A172 (cell line): ENCODE measurements around the gene GOLGA7B. TPM values are rescaled to one million over a fixed set of nuclear protein-coding genes. Genes with fewer than 3 reads are reported as not detected.

Experiments
- DNase-seq: peaks from one replicate; pipeline ENCODE4 v3.0.0-alpha.2; 2015; ENCODE audit warnings: low spot score
- total RNA-seq: library from RNA; depleted of rRNA; stranded (reverse); fragments of >200 nt; shearing (Covaris generic); gene quantifications from 2 replicates; pipeline ENCODE4 v1.2.3, GENCODE V29; 2014

GOLGA7B gene
- total RNA-seq, 1 experiment from 2014 or later, result 1.9 TPM

DNA sequence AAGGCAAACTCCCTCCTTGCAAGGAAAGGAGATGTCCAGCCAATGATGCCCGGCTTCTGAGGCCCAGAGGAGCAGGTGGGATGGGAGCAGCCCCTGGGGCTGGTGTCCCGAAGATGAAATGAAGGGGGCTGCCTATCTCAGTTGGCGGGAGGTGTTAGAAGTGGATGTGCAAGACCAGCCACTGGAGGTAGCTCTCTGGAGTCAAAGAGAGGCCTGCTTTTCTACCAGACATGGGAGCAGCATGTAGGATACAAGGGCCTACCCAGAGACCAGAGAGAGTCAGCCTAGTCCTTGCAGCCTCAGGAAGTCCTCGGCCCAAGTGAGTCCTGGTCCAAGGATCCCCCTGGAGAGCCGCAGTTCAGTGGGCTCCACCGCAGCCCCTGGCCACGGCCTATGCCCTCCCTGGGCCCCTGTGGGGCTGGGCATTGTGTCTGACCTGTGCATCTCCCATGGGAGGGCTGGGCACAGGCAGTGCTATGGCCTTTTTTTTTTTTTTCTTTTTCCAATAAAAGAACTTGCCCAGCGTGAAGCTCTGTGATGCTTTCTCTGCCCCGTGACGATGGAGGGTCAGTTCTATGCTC lies 17.7 kb downstream of the GOLGA7B start:
- no peak for DNase-seq

DNA sequence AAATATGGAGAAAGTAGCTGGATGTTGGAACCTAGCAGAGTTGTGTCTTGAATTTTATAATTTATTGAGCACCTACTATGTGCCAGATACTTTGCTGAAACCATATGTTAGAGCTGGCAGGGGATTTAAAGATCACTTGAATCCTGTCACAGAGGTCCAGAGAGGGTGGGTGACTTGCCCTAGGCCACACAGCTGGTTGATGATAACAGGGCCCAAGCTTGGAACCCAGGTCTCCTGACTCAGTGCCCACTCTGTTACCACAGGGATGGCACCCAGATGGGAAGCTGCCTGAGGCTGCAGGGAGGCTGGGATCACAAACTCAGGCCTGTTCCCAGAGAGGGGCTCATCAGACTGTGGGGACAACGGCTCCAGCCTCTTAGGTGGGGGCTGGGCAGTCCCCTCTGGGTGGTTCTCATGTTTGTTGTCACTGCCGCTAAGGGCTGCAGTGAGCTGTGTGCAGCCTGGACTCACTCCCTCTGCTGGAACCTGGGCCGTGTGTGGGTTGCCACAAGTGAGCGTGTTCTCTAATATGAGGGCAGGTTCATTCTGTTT lies 18.6 kb downstream of the GOLGA7B start:
- no peak for DNase-seq

DNA sequence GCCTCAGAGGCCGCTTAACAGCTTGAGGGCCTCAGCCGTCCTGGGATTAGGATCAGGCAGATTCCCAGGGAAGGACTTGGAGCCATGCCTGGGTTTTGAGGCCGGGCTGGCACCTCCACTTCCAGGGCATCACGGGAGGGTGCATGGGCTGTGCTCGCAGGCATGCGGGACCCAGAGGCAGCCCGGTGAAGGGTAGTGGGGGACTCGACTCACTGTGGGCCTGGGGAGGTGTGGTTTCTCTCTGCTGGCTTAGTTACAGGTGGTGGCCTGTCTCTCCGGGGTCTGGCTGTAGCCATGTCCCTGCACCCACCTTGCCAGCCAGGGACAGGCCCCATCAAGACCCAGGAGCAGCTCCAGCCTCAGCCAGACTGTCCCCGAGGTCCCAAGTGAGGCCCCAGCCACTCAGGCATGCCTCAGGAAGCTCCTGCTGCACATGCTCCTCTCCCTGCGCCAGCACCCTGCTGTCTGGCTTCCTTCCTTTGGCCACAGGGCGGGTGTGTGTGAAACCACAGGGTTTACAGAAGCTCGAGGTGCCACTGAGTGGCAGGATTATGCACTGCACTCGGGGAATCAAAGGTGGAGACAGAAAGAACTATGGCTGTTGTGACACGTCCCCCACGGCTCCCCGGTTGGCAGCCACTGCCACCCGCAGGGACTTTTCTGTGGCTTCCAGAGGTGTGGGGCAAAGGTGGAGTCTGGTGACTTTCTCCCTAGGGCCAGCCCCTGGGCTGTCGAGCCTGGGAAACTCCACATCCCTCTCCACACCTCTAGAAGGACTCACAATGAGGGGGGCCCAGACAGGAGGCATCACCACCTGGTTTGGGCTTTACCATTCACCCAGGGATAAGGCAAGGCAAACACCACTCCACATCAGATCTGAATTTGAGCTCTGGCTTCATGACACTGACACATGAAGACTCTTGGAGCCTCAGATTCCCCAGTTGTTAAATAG lies 19.7 kb downstream of the GOLGA7B start:
- DNase-seq, result peak; percentile 93

DNA sequence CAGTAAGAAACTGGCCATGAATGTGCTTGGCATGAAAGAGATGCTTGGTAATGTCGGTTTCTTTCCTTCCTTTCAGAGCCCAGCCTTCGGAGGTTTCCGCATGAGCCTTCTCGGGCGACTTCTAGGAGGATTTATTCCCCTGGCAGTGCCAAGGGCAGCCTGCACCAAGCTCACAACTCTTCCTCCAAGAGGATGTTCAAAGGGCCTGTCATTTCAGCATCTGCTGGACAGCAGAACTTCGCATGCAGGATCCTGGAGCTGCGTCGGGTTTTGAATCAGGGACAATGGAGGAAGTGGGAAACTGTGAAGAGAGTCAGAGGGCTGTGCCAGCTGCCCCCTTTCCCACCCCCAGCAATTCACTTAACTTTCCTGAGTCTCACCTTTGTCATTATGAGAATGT lies 21.3 kb downstream of the GOLGA7B start:
- no peak for DNase-seq

DNA sequence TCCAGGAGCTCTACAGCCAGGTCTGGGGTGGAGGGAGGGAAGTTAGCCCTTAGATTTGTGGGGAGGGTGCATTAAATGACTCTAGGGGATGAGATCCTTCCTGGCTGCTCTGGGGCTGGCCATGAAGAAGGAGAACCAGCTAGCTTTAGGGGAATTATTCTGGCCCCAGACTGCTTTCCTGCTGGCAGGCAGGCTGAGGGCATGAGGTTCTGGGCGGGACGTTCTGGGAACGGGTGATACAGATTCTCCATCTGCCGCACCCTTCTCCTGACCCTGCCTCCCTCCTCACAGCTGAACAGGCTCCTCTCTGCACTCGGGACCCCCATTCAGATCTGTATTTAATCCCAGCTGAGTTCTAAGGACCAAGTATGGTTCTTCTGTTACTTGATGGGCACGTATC lies 23.9 kb downstream of the GOLGA7B start:
- no peak for DNase-seq

DNA sequence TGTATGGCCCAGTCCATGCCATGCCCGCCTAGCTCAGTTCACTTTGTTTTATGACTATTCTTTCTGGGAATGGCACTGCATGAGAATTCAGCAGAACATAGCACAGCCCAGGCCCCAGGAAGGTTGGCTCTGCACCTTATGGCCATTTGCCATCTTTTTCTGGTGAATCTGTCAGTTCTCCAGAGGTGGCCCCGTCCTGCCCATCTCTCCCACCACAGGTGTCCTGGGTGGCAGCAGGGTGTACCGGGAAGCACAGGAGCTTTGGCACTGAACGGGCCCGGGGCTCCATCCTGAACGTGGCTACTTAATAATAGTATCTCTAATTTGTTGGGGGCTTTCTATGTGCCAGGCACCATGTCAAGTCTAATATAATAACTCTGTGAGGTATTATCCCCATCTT lies 24.7 kb downstream of the GOLGA7B start:
- no peak for DNase-seq

DNA sequence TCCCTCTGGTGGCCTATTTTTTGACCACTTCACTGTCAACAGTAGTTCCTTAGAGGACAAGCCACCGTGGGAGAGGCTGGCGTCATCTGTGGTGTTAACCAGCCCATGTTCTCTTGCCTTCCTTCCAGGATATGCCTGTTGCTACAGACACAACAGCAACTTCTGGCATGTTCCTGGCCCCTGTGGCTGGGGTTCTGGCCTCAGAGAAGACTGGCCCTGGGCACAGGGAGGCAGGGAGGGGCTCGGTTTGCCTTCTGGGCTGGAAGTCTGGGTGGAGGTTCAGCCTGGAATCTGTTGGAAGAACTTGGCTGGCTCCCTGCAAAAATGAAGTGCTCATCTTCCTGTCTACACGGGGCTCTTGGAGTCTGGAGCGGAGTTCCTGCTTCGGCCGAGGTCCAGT lies 25.7 kb downstream of the GOLGA7B start:
- DNase-seq, result no peak

DNA sequence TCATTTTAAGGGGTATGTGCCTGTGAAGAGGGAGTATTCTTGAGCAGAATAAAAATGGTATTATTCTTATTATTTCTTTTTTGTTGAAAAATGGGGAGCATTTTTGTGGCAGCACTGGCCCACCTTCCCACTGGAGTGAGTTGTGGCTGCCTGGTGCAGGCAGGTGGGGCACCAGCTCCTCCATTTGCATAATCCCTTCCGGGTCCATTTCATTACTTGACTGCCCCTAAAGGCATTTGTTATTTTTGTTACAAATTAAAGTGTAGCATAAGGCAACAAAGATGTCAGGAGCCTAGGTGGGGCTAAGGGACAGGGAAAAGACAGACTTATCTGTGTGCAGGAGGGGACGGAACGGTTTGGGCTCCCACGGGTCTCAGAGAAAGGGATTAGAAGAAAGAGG lies 26.8 kb downstream of the GOLGA7B start:
- DNase-seq, result no peak

DNA sequence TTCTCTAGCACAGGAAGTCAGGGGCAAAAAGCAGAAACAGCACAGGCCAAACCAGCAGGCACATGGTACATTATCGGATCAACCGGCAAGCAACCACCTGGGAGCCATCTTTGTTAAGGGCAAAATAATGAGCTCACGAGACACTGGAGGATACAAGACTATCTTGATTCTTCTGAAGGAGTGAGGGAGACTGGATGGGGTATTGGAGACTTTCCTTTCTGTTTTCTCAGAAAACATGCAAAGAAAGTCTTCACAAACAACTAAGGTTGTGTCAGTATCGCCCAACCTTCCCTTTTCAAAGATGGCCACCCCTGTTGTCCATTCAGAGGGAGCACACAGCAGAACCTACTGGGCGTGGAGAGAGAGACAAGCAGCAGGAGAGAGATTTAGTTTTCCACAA lies 29.6 kb downstream of the GOLGA7B start:
- no peak for DNase-seq

DNA sequence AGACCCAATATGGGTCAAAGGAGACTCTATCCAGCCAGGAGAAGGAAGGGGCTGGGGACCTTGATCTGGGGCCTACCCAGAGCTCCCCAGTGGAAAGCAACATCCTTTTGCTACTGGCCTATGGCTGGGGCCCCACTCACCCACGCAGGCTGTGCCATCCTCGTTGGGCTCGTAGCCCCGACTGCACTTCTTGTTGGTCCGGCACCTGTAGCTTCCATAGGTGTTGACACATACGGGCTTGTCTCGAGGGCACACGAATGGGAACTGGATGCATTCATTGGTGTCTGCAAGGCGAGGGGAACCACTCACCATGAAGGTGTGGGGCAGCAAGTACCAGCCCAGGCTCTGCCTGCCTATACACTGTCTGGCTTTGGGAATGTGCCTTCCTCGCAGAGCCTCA lies 30.5 kb downstream of the GOLGA7B start:
- DNase-seq, result no peak

DNA sequence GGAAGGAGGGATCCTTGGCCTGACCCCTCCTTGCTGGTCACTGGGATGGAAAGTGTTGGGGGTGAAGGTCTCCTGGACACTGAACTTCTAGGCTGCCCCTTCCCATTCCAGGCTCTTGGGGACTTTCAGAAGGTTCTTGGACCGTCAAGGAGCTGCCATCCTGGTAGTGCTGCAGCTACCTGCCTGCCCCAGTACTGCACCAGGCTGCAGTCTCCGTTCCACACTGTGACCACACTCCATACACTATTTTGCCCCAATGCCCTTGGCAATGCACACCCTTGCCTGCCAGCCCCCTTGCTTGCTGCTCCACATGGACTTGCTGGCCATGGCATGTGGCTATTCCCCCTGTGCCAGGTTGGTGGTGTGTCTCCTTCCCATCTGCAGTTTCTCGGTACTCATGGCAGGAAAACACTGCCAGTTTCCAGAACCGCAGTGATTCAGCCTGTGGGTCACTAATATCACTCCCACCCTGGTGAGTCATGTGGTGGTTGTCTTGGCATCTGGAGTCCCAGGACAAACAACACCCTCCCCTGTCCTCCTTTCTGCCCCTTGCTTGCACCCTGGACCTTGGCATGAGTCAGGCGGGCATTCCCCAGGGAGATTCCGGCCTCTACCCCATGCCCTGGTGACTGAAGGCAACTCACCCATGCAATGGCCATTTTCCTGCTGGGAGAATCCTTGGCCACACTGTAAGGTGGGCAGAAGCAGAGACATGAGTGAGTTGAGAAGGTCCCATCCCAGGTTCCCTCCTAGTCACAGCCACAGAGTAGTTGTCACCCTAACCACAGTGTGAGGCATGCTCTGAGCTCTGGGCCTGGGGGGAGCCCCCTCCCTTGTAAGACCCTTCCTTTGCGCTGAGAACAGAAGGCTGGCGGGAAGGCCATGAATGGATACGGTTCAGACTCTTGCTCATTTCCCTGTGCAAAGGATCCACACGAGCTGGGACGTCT lies 32.8 kb downstream of the GOLGA7B start:
- peak; percentile 100 for DNase-seq

DNA sequence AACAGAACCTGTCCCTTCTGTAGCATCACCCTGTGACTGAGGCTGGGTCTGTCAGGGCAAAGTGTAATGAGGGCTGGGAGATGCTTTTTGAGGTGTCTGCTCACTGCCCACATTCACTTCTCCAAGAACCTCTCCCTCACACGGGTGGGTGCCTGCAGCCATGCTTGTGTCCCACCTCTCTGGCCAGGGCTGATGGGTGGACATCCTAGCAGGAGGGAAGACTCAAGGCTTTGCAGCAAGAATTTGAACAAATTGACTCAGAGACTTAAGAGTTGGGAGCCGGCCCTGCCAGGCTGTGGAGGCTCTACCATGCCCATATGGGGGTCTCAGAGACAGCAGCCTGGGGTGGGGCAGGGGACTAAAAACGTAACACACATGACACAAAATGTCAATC lies 33.4 kb downstream of the GOLGA7B start:
- DNase-seq, result no peak

DNA sequence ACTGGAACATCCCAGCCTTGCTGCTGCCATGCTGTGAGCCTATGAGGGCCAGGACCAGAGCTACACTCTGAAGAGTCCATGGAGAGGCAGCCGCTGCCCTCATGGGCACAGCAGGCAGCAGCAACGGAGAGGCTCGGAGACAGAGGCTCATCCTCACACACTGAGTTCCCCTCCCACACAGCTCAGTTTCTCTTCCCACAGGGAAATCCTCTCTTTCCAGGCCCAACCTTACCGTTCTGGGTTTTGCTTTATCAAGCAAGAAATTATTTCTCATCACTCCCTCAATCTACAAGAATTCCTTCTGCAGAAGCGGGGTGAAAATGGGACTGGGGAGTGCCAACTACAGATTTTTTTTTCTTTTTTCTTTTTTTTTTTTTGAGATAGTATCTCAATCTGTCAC lies 36.6 kb downstream of the GOLGA7B start:
- no peak for DNase-seq

DNA sequence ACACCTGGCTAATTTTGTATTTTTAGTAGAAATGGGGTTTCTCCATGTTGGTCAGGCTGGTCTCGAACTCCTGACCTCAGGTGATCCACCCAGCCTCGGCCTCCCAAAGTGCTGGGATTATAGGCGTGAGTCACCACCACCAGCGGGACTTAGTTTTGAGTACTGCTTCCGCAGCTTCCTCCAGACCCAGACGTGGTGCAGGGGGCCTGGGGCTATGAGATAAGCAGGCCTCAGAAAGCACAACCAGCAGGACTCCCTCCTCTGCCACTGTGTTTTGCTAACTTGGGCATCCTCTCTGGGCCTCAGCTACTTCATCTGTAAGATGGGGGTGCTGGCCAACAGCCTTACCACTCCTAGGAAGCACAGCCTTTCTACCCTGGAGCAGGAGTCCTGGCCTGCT lies 37.8 kb downstream of the GOLGA7B start:
- DNase-seq, result peak; percentile 44

DNA sequence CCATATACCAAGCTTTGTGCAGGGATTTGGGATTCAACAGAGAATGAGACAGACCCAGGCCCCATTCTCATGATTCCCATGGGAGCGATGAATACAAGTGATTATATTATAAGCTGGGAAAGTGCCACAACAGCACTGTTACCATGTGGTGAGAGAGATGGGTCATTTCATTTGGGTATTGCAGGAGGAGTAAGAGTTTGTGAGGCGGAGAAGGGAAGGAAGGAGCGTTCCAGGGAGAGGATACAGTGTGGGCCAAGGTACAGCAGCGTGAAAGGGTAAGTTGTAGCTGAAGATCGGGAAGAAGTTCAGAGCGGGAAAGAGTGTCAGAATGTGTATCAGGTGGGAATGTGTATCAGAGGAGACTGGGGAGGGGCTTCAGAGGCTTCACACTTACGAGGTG lies 38.5 kb downstream of the GOLGA7B start:
- DNase-seq, result no peak

DNA sequence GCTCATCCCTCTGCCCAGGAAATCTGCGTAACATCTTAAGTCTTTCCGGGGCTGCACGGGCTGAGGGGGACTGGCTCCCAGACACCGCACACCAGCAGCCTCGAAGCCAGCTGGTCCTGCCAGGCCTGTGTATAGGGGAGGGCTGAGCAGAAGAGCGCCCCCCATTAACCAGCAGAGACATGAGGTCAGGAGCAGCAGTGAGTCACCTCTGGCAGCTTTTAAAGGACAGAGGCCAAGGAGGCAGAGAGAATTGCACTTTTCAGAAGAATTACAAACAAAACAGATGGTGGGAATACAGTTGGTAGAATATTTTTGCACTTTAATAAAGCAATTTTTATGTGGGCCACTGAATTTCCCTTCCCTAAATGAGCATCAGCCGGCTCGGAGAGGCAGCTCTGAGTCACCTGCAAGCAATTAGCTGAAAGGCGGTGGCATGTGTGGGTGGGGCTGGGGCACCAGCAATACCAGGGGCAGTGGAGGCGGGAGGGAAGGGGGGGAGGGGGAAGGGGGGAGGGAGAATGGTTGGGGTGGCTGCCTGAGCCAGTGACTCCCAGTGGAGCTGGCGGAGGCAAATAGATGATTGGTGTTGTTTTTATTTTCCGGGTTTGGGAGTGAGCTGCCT lies 39.1 kb downstream of the GOLGA7B start:
- DNase-seq, result peak; percentile 92

DNA sequence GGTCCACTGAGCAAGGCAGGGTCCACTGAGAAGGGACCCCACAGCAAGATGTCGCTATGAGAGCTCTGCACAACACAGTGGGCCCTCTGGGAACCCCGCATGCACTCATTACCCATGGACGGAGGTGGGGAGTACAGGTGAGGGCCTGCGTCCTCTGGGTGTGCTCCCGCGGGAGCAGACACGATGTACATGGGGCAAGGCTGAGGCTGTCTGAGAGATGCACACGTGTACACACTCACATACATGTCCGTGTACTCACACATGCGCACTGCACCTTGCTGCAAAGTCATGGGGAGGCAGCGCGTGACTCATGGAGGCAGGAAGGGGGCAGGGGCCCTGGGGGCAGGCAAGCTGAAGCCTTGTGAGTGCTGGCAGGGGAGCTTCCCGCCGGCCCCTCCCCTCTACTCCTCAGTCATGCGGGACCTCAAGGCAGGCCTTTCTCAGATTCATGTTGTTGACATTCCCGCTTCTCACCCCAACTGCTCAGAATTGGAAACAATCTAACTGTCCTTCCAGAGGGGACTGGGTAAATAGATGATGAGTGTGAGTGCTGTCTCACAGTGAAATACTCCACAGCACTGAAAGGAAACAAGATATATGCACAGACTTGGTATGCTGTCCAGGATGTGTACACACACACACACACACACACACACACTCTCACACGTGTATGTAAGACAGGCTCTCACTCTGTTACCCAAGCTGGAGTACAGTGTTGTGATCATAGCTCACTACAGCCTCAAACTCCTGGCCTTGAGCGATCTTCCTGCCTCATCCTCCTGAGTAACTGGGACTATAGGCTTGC lies 40.0 kb downstream of the GOLGA7B start:
- DNase-seq, result peak; percentile 94

DNA sequence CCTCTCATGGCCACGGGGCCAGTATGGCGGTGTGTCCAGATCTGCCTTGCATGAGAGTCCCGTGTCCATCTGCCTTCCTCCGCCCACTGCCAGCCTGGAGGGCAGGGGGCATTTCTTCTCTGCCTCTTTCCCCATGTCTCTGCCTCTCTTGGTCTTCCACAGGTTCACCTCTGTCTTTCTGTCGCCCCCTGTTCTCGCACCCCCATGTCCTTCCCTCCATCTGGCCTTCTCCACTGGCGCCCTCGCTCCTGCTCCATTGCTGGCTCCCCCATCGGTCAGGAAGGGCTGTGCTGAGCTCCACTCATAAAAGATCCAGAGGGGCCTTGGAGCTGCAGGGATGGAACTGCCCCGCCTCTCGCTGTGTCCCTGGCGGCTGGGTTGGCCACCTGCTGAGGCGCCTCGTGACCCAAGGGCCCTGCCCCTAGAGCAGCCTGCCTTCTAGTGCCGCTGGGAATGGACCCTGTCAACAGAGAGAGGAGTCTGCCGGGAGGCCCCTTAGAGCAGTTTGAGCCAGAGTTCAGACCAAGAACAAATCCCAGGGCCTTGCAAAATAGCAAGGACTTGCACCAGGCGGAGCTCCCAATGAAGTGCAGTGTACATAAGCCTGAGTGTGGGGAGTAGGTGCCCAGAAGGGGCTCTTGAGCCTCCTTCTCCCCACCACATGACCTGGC lies 42.0 kb downstream of the GOLGA7B start:
- no peak for DNase-seq

DNA sequence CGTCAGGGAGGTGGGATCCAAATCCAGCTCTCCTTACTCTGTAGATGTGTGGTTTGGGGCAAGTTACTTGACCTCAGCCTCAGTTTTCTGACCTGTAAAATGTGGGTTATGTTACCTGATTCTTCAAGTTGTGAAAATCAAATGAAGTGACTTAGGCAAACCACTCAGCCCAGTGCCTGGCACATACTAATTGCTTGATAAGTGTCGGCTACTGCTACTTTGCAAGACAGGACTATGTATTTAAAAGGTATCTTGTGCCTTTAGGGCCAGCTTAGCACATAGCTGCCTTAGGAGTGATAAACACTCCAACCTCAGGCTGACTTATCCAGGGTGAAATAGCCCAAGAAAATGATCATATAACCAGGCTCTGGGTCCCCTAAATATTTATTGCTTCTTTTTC lies 42.9 kb downstream of the GOLGA7B start:
- no peak for DNase-seq

DNA sequence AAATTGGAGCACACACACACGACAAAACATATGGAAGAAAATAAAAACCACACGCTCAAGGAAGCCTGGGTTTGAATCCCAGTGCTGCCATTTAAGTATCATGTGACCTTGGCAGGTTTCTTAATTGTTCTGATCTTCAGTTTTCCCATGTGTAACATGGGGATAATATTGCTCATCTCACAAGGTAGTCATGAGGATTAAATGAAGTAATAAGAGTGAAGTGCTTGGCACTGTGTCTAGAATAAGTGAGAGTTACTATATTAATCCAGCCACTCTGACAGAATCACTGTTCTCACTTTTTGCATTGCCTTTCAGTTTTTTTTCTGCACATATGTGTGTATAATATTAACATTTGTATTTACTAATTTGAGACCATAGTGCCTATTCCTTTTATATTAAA lies 43.3 kb downstream of the GOLGA7B start:
- DNase-seq, result no peak
